Kidney (tissue), 14 donors: ENCODE measurements around the gene PRICKLE1. TPM values are rescaled to one million over a fixed set of nuclear protein-coding genes. Genes with fewer than 3 reads are reported as not detected.

Source experiments
- DNase-seq, 5 donors: peaks; one replicate each; pipeline ENCODE4 v3.0.0-alpha.2; 2013 to 2020
- FAIRE-seq: peaks from 2 replicates; lab custom pipeline; 2012; peaks lifted over from hg19 to GRCh38; lab: Jason Lieb, UNC
- H3K27ac ChIP-seq, 2 donors: one replicate each; pipeline ENCODE4 v1.7.0; 2013; ENCODE audit warnings: low read depth in 2 of 2, low read length in 2 of 2, inconsistent platforms in 1 of 2
- H3K27me3 ChIP-seq: one replicate; pipeline ENCODE4 v1.7.1; 2013; ENCODE audit warnings: low read length, inconsistent platforms; ENCODE audit not compliant: control insufficient read depth, insufficient read depth
- H3K36me3 ChIP-seq, 3 donors: one replicate each; pipeline versions ENCODE4 v1.7.0 to v1.7.1; 2013; ENCODE audit warnings: low read length in 3 of 3, control low read depth in 1 of 3, inconsistent platforms in 1 of 3; ENCODE audit not compliant: insufficient read depth in 3 of 3, control insufficient read depth in 2 of 3
- H3K4me1 ChIP-seq, 3 donors: one replicate each; pipeline versions ENCODE4 v1.7.0 to v1.7.1; 2013; ENCODE audit warnings: low read length in 3 of 3, inconsistent platforms in 1 of 3, low read depth in 1 of 3; ENCODE audit not compliant: control insufficient read depth in 2 of 3, insufficient read depth in 2 of 3
- H3K4me3 ChIP-seq, 3 donors: one replicate each; pipeline versions ENCODE4 v1.7.0 to v1.8.1; 2013; ENCODE audit warnings: low read length in 3 of 3, control low read depth in 1 of 3, inconsistent platforms in 1 of 3
- H3K9ac ChIP-seq, 3 donors: one replicate each; pipeline versions ENCODE4 v1.7.0 to v1.7.1; 2013; ENCODE audit warnings: low read length in 3 of 3, control low read depth in 1 of 3, inconsistent platforms in 1 of 3
- H3K9me3 ChIP-seq, 3 donors: one replicate each; pipeline versions ENCODE4 v1.7.0 to v1.7.1; 2013; ENCODE audit warnings: low read length in 3 of 3, control low read depth in 1 of 3, inconsistent platforms in 1 of 3; ENCODE audit not compliant: control insufficient read depth in 2 of 3, insufficient read depth in 1 of 3
- CTCF ChIP-seq: IDR thresholded peaks from 3 replicates; pipeline ENCODE4 v1.5.1; 2012; ENCODE audit warnings: mild to moderate bottlenecking, moderate library complexity, borderline replicate concordance; ENCODE audit not compliant: insufficient read depth; ENCODE audit errors: extremely low read depth
- intact Hi-C: fragments of 100-400 bp; cut with DNase I; formaldehyde crosslinking; loops from one replicate; pipeline ENCODE4 v1.11.1; 2022
- polyA plus RNA-seq: library from polyadenylated mRNA; stranded (reverse); fragments of 350-450 nt; fragmentation: Illumina TruSeq; extraction: RNeasy Lipid Tissue Mini Kit (QIAGEN cat#74804); gene quantifications from one replicate; pipeline ENCODE4 v1.2.3, GENCODE V29; 2014; ENCODE audit warnings: low read depth, low replicate concordance; ENCODE audit not compliant: insufficient read depth
- total RNA-seq: library from RNA; stranded (reverse); fragmentation: NEBNext Ultra II Directional; extraction: Animal tissue kit (Norgen Biotek cat#: 25700); gene quantifications from one replicate; pipeline ENCODE4 v1.2.1, GENCODE V29; 2021
- donor health status: control.
- donor health status: control.
- donor health status: control.
- donor health status: control.
- donor health status: control.
- donor health status: DM: yes; HTN: yes; CAD: no.
- donor health status: Normal renal cell carcinoma (clear cell type).

PRICKLE1 gene
- total and polyA plus RNA-seq, 2 donors from 2014 or later = 3.9 to 21.7 TPM

- no peak overlapping the region for H3K27ac ChIP-seq
- no peak for FAIRE-seq
- H3K36me3 ChIP-seq = no peaks in the 10 kb centered on the region
- no peak overlapping the region for H3K9ac ChIP-seq
- no peak for DNase-seq
- no peaks in the 10 kb centered on the region for H3K4me1 ChIP-seq
- no peak for TF ChIP-seq CTCF
- intact Hi-C loops = no loop called here
- H3K4me3 ChIP-seq = no peak overlapping the region
- H3K27me3 ChIP-seq = no peaks in the 10 kb centered on the region
- no peaks in the 10 kb centered on the region for H3K9me3 ChIP-seq
Measured at GRCh38 chr12:42571327-42572009, 18.1 kb downstream of the PRICKLE1 start.

GRCh38 chr12:42570076-42570475, 19.5 kb downstream of the PRICKLE1 start:
- Histone ChIP-seq H3K9ac (no peak overlapping the region), H3K27me3 (no peaks in the 10 kb centered on the region), H3K4me1 (no peaks in the 10 kb centered on the region), H3K4me3 (no peak overlapping the region), H3K27ac (no peak overlapping the region), H3K9me3 (no peaks in the 10 kb centered on the region), H3K36me3 (no peaks in the 10 kb centered on the region)
- DNase-seq (peak in 1 of 5 donors; percentile 41), FAIRE-seq (no peak)
- intact Hi-C loops = no loop called here
- TF ChIP-seq CTCF = no peak

DNA sequence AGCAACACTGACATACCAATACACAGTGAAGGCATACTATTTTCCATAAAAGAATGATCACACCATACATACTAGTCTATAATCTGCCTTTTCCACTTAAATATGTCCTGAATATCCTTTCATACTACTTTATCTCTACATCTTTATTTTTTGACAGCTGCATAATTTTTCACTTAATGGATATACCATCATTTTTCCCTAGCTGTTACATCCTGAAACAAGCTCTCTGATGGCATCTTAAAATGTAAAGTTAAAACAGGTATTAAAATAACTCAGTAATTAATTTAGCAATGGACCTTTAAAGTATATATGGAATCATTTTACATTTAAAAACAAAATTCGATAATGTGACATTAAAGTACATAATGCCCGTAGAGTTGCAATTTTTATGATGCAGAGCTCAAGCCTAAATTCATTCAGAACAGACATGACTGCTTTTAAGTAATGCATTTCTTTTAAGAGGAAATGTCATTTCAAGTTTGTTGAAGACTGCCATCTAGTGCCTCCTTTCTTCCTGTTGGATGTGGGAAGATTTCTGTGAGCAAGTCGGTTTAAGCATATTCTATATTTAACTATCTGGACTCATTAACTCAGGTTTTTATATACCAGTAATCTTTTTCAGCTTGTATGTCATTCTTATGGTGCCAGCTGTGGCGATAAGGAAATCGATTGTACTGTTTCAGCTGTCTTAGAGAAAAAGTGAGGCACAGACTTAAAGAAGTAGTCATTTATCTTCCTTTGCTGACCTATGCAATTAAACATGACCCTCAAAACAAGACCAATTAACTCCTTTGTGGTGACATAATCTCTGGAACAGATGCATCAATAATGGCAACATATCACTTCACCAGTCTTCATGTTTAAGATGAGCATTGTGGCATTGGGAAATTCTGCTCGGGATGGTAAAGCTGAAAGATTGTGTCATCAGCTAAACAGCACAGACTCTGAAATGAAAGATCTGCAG, 20.3 kb downstream of the PRICKLE1 start:
- no peak overlapping the region for H3K27ac ChIP-seq
- no peak overlapping the region for H3K9ac ChIP-seq
- peak in 2 of 5 donors; percentile 72 to 78 for DNase-seq
- H3K4me3 ChIP-seq = no peak overlapping the region
- no peaks in the 10 kb centered on the region for H3K36me3 ChIP-seq
- H3K4me1 ChIP-seq = no peaks in the 10 kb centered on the region
- no peaks in the 10 kb centered on the region for H3K9me3 ChIP-seq
- intact Hi-C loops = no loop called here
- TF ChIP-seq CTCF = peak; percentile 65
- FAIRE-seq = peak; percentile 98
- H3K27me3 ChIP-seq = no peaks in the 10 kb centered on the region
